H1 (cell line): ENCODE results near the gene AGFG2. TPM values are rescaled to one million over a fixed set of nuclear protein-coding genes. Genes with fewer than 3 reads are reported as not detected.

Experiments
- CTCF ChIA-PET: fragments of 300-600 bp; sonication (Branson Sonifier 250); formaldehyde crosslinking; loops from one replicate; lab custom pipeline; 2021; ENCODE audit not compliant: partially characterized antibody; lab: Charles Lee
- POLR2A ChIA-PET: fragments of 300-600 bp; sonication (Branson Sonifier 250); formaldehyde crosslinking; loops from one replicate; lab custom pipeline; 2021; ENCODE audit warnings: inconsistent platforms; ENCODE audit not compliant: partially characterized antibody; lab: Charles Lee
- DNase-seq, 2 experiments: peaks; one replicate each; pipeline versions ENCODE4 v3.0.0 to v3.0.0-alpha.2; 2010 to 2022; ENCODE audit warnings: low spot score in 2 of 2, low read depth in 1 of 2, mixed read lengths in 1 of 2
- FAIRE-seq: peaks from 2 replicates; lab custom pipeline; 2011; peaks lifted over from hg19 to GRCh38; lab: Jason Lieb, UNC
- H2AFZ ChIP-seq: 2 replicates; pipeline ENCODE4 v1.8.1; 2012; ENCODE audit warnings: low read length, inconsistent platforms
- H2AK5ac ChIP-seq: 2 replicates; pipeline ENCODE4 v1.6.1; 2013; ENCODE audit warnings: low read depth, low read length
- H2BK120ac ChIP-seq: replicated peaks from 2 replicates; pipeline ENCODE3; 2013; ENCODE audit warnings: low read depth, low read length, inconsistent platforms
- H2BK12ac ChIP-seq: 2 replicates; pipeline ENCODE4 v1.6.1; 2013; ENCODE audit warnings: low read depth, low read length
- H2BK15ac ChIP-seq: 2 replicates; pipeline ENCODE4 v1.6.1; 2013; ENCODE audit warnings: low read length
- H2BK20ac ChIP-seq: 2 replicates; pipeline ENCODE4 v1.6.1; 2013; ENCODE audit warnings: low read length
- H2BK5ac ChIP-seq: 2 replicates; pipeline ENCODE4 v1.6.1; 2013; ENCODE audit warnings: low read depth, low read length
- H3K14ac ChIP-seq: 2 replicates; pipeline ENCODE4 v1.6.1; 2013; ENCODE audit warnings: inconsistent platforms; ENCODE audit not compliant: insufficient read length
- H3K18ac ChIP-seq: 2 replicates; pipeline ENCODE4 v1.6.1; 2013; ENCODE audit warnings: low read length; ENCODE audit errors: extremely low read depth
- H3K23ac ChIP-seq: 2 replicates; pipeline ENCODE4 v1.6.1; 2013; ENCODE audit warnings: inconsistent platforms; ENCODE audit not compliant: insufficient read length
- H3K23me2 ChIP-seq: 2 replicates; pipeline ENCODE4 v1.6.1; 2013; ENCODE audit warnings: low read depth, low read length
- H3K27ac ChIP-seq: 2 replicates; pipeline ENCODE4 v1.6.1; 2011; ENCODE audit warnings: low read depth, low read length, inconsistent platforms
- H3K27me3 ChIP-seq, 4 experiments: replicated peaks in 1 of 4; 1 replicate in 1 of 4; 2 replicates in 3 of 4; pipeline versions ENCODE4 v1.6.1 to v1.8.1; 2011 to 2013; ENCODE audit warnings: low read length in 3 of 4, mild to moderate bottlenecking in 3 of 4, inconsistent platforms in 2 of 4, mixed read lengths in 2 of 4, moderate library complexity in 1 of 4; ENCODE audit not compliant: control insufficient read depth in 3 of 4, insufficient read depth in 3 of 4; ENCODE audit errors: extremely low read depth in 1 of 4
- H3K36me3 ChIP-seq, 4 experiments: 2 replicates each; pipeline versions ENCODE4 v1.6.1 to v1.8.1; 2011 to 2013; ENCODE audit warnings: mild to moderate bottlenecking in 4 of 4, low read length in 3 of 4, moderate library complexity in 2 of 4, control low read depth in 1 of 4, inconsistent platforms in 1 of 4; ENCODE audit not compliant: insufficient read depth in 4 of 4, control insufficient read depth in 2 of 4
- H3K4ac ChIP-seq: replicated peaks from 2 replicates; pipeline ENCODE3; 2013; ENCODE audit warnings: low read length, low read depth, mixed read lengths, inconsistent platforms; ENCODE audit not compliant: insufficient read length
- H3K4me1 ChIP-seq, 4 experiments: replicated peaks in 1 of 4; 1 replicate in 1 of 4; 2 replicates in 3 of 4; pipeline versions ENCODE4 v1.6.1 to v1.8.1; 2011 to 2013; ENCODE audit warnings: low read length in 3 of 4, inconsistent platforms in 2 of 4, mixed read lengths in 1 of 4; ENCODE audit not compliant: insufficient read depth in 4 of 4, control insufficient read depth in 3 of 4
- H3K4me2 ChIP-seq, 2 experiments: 2 replicates each; pipeline versions ENCODE4 v1.6.1 to v1.8.1; 2011 to 2013; ENCODE audit warnings: low read depth in 2 of 2, low read length in 2 of 2, control low read depth in 1 of 2, inconsistent platforms in 1 of 2, mild to moderate bottlenecking in 1 of 2; ENCODE audit not compliant: insufficient read depth in 1 of 2
- H3K4me3 ChIP-seq, 4 experiments: fragments of 200-600, 300-600 bp in 1 of 4; sonication (generic), shearing (Covaris generic), sonication (Bioruptor Twin) in 1 of 4; 2 replicates each; pipeline versions ENCODE4 v1.5.1 to v1.8.1; 2011 to 2016; ENCODE audit warnings: low read length in 4 of 4, low read depth in 3 of 4, control low read depth in 2 of 4, inconsistent platforms in 2 of 4, mild to moderate bottlenecking in 2 of 4, mixed read lengths in 1 of 4, moderate library complexity in 1 of 4; ENCODE audit not compliant: insufficient read depth in 2 of 4; ENCODE audit errors: extremely low read depth in 1 of 4
- H3K56ac ChIP-seq: replicated peaks from 2 replicates; pipeline ENCODE3; 2013; ENCODE audit warnings: low read depth, mild to moderate bottlenecking, mixed read lengths, low read length, inconsistent platforms; ENCODE audit not compliant: insufficient read length
- H3K79me1 ChIP-seq: 2 replicates; pipeline ENCODE4 v1.6.1; 2013; ENCODE audit warnings: low read depth, low read length, control low read depth
- H3K79me2 ChIP-seq, 2 experiments: 2 replicates each; pipeline versions ENCODE4 v1.6.1 to v1.8.1; 2012 to 2013; ENCODE audit warnings: low read length in 2 of 2, mild to moderate bottlenecking in 2 of 2, inconsistent platforms in 1 of 2; ENCODE audit not compliant: insufficient read depth in 2 of 2, control insufficient read depth in 1 of 2
- H3K9ac ChIP-seq, 4 experiments: replicated peaks in 1 of 4; 1 replicate in 1 of 4; 2 replicates in 3 of 4; pipeline versions ENCODE4 v1.6.1 to v1.8.1; 2011 to 2013; ENCODE audit warnings: low read depth in 3 of 4, low read length in 3 of 4, control low read depth in 2 of 4, mild to moderate bottlenecking in 2 of 4, moderate library complexity in 2 of 4, inconsistent platforms in 1 of 4; ENCODE audit errors: extremely low read depth in 1 of 4
- H3K9me3 ChIP-seq, 2 experiments: 2 replicates each; pipeline versions ENCODE4 v1.6.1 to v1.8.1; 2012 to 2013; ENCODE audit warnings: mild to moderate bottlenecking in 2 of 2, moderate library complexity in 2 of 2, control low read depth in 1 of 2, inconsistent platforms in 1 of 2, low read depth in 1 of 2, low read length in 1 of 2, mixed read lengths in 1 of 2; ENCODE audit not compliant: insufficient read depth in 2 of 2
- H4K20me1 ChIP-seq, 2 experiments: replicated peaks in 1 of 2; 2 replicates each; pipeline versions ENCODE3 to v1.8.1; 2011 to 2013; ENCODE audit warnings: inconsistent platforms in 2 of 2, low read length in 2 of 2, mild to moderate bottlenecking in 1 of 2; ENCODE audit not compliant: insufficient read depth in 2 of 2, control insufficient read depth in 1 of 2
- H4K5ac ChIP-seq: 2 replicates; pipeline ENCODE4 v1.6.1; 2013; ENCODE audit warnings: low read length, low read depth, mixed read lengths, inconsistent platforms; ENCODE audit not compliant: insufficient read length
- H4K8ac ChIP-seq: 2 replicates; pipeline ENCODE4 v1.8.0; 2013; ENCODE audit warnings: mild to moderate bottlenecking, moderate library complexity, low read length, inconsistent platforms; ENCODE audit not compliant: insufficient read depth; ENCODE audit errors: extremely low read depth
- H4K91ac ChIP-seq: replicated peaks from 2 replicates; pipeline ENCODE3; 2013; ENCODE audit warnings: low read length, mixed read lengths, inconsistent platforms; ENCODE audit not compliant: insufficient read length
- CBX5 ChIP-seq: fragments of 300-800, 300-1000 bp; sonication (generic); IDR thresholded peaks from 2 replicates; pipeline ENCODE4 v1.7.1; 2016; ENCODE audit warnings: antibody characterized with exemption, low read length, low read depth
- CBX8 ChIP-seq: fragments of 300-800, 300-1000 bp; sonication (generic); IDR thresholded peaks from 2 replicates; pipeline ENCODE4 v1.7.1; 2016; ENCODE audit warnings: low read depth, low read length, borderline replicate concordance
- GABPA ChIP-seq: IDR thresholded peaks from 2 replicates; pipeline ENCODE4 v1.6.1; 2011; ENCODE audit warnings: mild to moderate bottlenecking, low read length, moderate library complexity, borderline replicate concordance; ENCODE audit not compliant: insufficient read depth
- POLR2A ChIP-seq, 2 experiments: IDR thresholded peaks; 1 replicate in 1 of 2; 2 replicates in 1 of 2; pipeline ENCODE4 v1.6.1; 2011; ENCODE audit warnings: low read depth in 2 of 2, low read length in 2 of 2, mild to moderate bottlenecking in 2 of 2; ENCODE audit errors: control extremely low read depth in 1 of 2
- SRF ChIP-seq: IDR thresholded peaks from 2 replicates; pipeline ENCODE4 v1.6.1; 2011; ENCODE audit warnings: mild to moderate bottlenecking, low read depth, low read length, moderate library complexity
- TBP ChIP-seq: IDR thresholded peaks from 2 replicates; pipeline ENCODE4 v1.6.1; 2011; ENCODE audit warnings: low read depth, low read length, improper control_type of control experiment
- TEAD4 ChIP-seq: IDR thresholded peaks from 2 replicates; pipeline ENCODE4 v1.6.1; 2012; ENCODE audit warnings: low read depth, low read length, inconsistent platforms, mixed read lengths
- USF2 ChIP-seq: IDR thresholded peaks from 2 replicates; pipeline ENCODE4 v1.6.1; 2011; ENCODE audit warnings: low read length, improper control_type of control experiment
- WGBS, 2 experiments: shearing (Covaris generic) in 1 of 2; methylation state at CpG; one replicate each; pipeline versions ENCODE4 v1.1.6 to v1.1.7; 2013 to 2015; ENCODE audit warnings: low lambda C conversion rate in 2 of 2, mixed read lengths in 2 of 2, inconsistent platforms in 1 of 2, low coverage in 1 of 2, missing lambda C conversion rate in 1 of 2; ENCODE audit not compliant: insufficient replicate concordance in 2 of 2, insufficient coverage in 1 of 2, insufficient read length in 1 of 2; ENCODE audit errors: extremely low coverage in 1 of 2, missing lambda C conversion rate in 1 of 2; 5-methylcytosine and 5-hydroxymethylcytosine counted together
- long read RNA-seq, 2 experiments: library from RNA in 1 of 2; library from capped mRNA in 1 of 2; stranded (forward); transcript quantifications; one replicate each; pipeline ENCODE4 v2.0.0, GENCODE V29; 2021; ENCODE audit warnings: inconsistent platforms in 1 of 2
- polyA minus RNA-seq, 3 experiments: library from RNA; depleted of rRNA, polyadenylated mRNA; stranded (reverse); fragments of >200 nt; gene quantifications; 1 replicate in 2 of 3; 2 replicates in 1 of 3; pipeline ENCODE4 v1.2.3, GENCODE V29; 2011
- polyA plus RNA-seq, 7 experiments: library from polyadenylated mRNA; depleted of rRNA in 3 of 7; stranded (reverse) in 5 of 7; unstranded in 2 of 7; fragments of >200 nt in 5 of 7; fragments of 200-250 nt in 2 of 7; gene quantifications; 1 replicate in 5 of 7; 2 replicates in 1 of 7; 4 replicates in 1 of 7; pipeline versions ENCODE4 v1.2.1 to v1.2.3, GENCODE V29; 2011 to 2013; ENCODE audit warnings: missing spikeins in 2 of 7, mixed read lengths in 2 of 7
- total RNA-seq: library from RNA; stranded (reverse); fragmentation: NEBNext Ultra II Directional; extraction: Animal tissue kit (Norgen Biotek cat#: 25700); gene quantifications from 2 replicates; pipeline ENCODE4 v1.2.1, GENCODE V29; 2021

AGFG2 gene
- 7.6 TPM in 2 replicates for total RNA-seq
- polyA plus RNA-seq (2011; rRNA removed), result 11.2 and 15.9 TPM in 2 replicates
- polyA plus RNA-seq (2011; cell fraction: cytosol; rRNA removed), result 8.7 TPM
- polyA plus RNA-seq (2011; cell fraction: nucleus; rRNA removed), result 18.2 TPM
- polyA plus RNA-seq (2012, experiment 1 of 2), result 5.8 to 9.2 TPM (median 6.5 TPM) in 4 replicates
- 4.1 TPM for polyA plus RNA-seq (2012, experiment 2 of 2)
- polyA plus RNA-seq (2013, experiment 1 of 2), result 2.6 TPM
- polyA plus RNA-seq (2013, experiment 2 of 2), result 3.0 TPM
- 7.0 and 7.5 TPM in 2 replicates for polyA minus RNA-seq (2011; rRNA and poly(A)+ RNA removed)
- 12.4 TPM for polyA minus RNA-seq (2011; cell fraction: cytosol; rRNA and poly(A)+ RNA removed)
- polyA minus RNA-seq (2011; cell fraction: nucleus; rRNA and poly(A)+ RNA removed), result 13.5 TPM
- long read RNA-seq, experiment 1, full-length matches to known transcripts, result 1 of 2 reads
- long read RNA-seq, experiment 1, partial matches to known transcripts, result 0 of 2 reads
- long read RNA-seq, experiment 1, other reads (novel, unspliced or antisense), result 1 of 2 reads
- long read RNA-seq, experiment 2, result 0 reads

GRCh38 chr7:100538654-100539435, at the start of gene AGFG2:
Gene AGFG2, plus strand, starts transcription at chr7:100539203. Its CDS starts 144 bp downstream, at chr7:100539347.
- Histone ChIP-seq H2AK5ac (no peak within 1 kb of the TSS), H3K36me3 (no peaks in the 10 kb centered on the region), H2BK5ac (no peak within 1 kb of the TSS), H3K14ac (no peak within 1 kb of the TSS), H2BK15ac (no peak within 1 kb of the TSS), H4K5ac (no peak within 1 kb of the TSS), H3K9ac (peak within 1 kb of the TSS; percentile 17 to 58 (median 23); a peak in 5 of 7 replicates), H4K91ac (no peak within 1 kb of the TSS), H2BK20ac (no peak within 1 kb of the TSS), H3K23me2 (peaks cover 7% of the 10 kb centered on the region), H4K20me1 (no peaks in the 10 kb centered on the region), H3K27me3 (peaks cover 0 to 3% (median 2%) of the 10 kb centered on the region in 4 experiments; a peak in 3 of 7 replicates), H2BK12ac (no peak within 1 kb of the TSS), H2AFZ (peak within 1 kb of the TSS; percentile 77; the same call in 1 of the 2 replicates), H3K4me1 (peaks cover 4 to 24% (median 13%) of the 10 kb centered on the region in 4 experiments; a peak in 4 of 7 replicates), H3K18ac (no peak within 1 kb of the TSS; the same call in 1 of the 2 replicates), H3K9me3 (no peaks in the 10 kb centered on the region), H3K4ac (no peak within 1 kb of the TSS), H3K56ac (no peak within 1 kb of the TSS), H3K27ac (no peak within 1 kb of the TSS), H3K4me2 (peak within 1 kb of the TSS; percentile 60 to 92), H3K4me3 (peak within 1 kb of the TSS; percentile 70 to 83 (median 77)), H3K79me1 (no peaks in the 10 kb centered on the region), H3K79me2 (peaks cover 0 to 18% of the 10 kb centered on the region in 2 experiments; a peak in 2 of 4 replicates), H2BK120ac (no peak within 1 kb of the TSS), H3K23ac (no peak within 1 kb of the TSS), H4K8ac (peak within 1 kb of the TSS; percentile 73)
- ChIA-PET CTCF (interaction anchor here (0.7 to 26.5 kb wide), 4 partner anchors 10 to 61 kb away, joined by 3 to 341 read pairs (median 4); no protein-coding TSS in a partner anchor), POLR2A (interaction anchor here (1.0 to 2.1 kb wide), 9 partner anchors 11 to 103 kb away, joined by 3 to 12 read pairs (median 4); partner anchors contain the start of genes FBXO24 and LRCH4)
- DNase-seq (peak; percentile 99), FAIRE-seq (no peak)
- 2% methylated on average over 44 of the region's 60 CpGs; no CpG with 5 or more reads in 1 of the 2 experiments for WGBS, 2 experiments
- TF ChIP-seq CBX5, result no peak
- no peak for TF ChIP-seq CBX8
- no peak for TF ChIP-seq TEAD4
- TF ChIP-seq SRF, result no peak
- TF ChIP-seq POLR2A (IDR thresholded peaks at IDR 0.05; ENCODE audit: control extremely low read depth in 1 of 2, low read depth in 2 of 2, low read length in 2 of 2), result peak in 1 of 2 experiments; percentile 33; a peak in 1 of 3 replicates
- no peak for TF ChIP-seq USF2
- TF ChIP-seq GABPA, result no peak
- peak; percentile 73 for TF ChIP-seq TBP
